HPDE6-E6E7 (cell line): ENCODE results near the gene SIK1.
"Not testable (repeated sequence)": the region's sequence is repeated elsewhere in the genome, so short reads cannot be mapped to it uniquely, and the experiment has no call there.

Experiments used
- DNase-seq: peaks from one replicate; pipeline ENCODE4 v3.0.0; 2011; ENCODE audit warnings: missing footprints; ENCODE audit errors: extremely low spot score

SIK1 gene

DNA sequence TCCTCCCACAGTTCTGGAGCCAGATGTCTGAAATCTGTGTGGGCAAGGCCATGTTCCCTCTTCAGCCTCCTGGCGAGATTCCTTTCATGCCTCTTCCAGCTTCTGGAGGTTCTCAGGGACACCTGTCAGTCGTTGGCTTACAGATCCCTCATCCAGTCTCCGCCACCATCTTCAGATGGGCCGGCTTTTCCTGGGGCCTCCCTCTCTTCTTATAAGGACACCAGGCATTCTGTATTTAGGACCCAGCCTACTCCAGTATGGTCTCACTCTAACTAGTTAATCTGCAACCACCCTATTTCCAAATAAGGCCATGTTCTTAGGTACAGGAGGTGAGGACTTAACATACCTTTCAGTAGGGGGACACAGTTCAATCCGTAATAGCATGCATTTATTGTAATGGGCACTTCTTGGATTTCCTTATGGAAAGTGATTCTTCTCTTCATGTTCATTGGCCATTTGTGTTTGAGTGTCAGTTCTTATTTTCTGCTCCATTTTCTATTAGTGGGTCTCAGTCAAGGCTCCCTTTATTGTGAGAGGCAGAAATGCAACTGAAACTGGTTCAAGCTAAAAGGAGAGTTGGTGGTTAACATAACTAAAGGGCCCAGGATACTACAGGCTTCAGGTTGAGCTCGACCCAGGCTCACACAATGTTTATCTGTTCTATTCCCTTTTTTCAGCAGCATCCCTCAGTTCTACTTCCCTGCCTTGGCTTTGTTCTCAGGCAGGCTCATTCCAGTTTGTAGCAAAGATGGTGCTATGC lies 12.6 kb upstream of the SIK1 start:
- not testable (repeated sequence) for DNase-seq

DNA sequence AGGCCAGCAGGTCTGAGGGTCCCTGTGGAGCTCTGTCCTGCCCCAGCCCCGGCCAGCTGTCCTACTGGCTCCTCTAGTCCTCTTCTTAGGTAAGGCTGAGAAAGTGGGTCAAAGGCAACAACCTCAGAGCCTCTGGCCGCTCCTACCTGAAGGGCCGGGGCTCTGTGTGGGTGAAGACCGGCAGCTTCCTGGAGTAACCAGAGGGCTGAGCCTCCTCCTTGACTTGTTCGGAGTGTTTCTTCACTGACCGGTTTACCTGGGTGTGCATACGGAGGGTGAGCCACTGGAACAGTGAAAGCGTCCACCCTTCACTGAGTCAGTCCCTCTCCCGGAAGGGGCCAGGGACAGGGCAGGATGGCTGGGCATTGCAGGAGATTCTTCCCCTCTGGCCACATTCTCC lies 9.3 kb upstream of the SIK1 start:
- DNase-seq = not testable (repeated sequence)

DNA sequence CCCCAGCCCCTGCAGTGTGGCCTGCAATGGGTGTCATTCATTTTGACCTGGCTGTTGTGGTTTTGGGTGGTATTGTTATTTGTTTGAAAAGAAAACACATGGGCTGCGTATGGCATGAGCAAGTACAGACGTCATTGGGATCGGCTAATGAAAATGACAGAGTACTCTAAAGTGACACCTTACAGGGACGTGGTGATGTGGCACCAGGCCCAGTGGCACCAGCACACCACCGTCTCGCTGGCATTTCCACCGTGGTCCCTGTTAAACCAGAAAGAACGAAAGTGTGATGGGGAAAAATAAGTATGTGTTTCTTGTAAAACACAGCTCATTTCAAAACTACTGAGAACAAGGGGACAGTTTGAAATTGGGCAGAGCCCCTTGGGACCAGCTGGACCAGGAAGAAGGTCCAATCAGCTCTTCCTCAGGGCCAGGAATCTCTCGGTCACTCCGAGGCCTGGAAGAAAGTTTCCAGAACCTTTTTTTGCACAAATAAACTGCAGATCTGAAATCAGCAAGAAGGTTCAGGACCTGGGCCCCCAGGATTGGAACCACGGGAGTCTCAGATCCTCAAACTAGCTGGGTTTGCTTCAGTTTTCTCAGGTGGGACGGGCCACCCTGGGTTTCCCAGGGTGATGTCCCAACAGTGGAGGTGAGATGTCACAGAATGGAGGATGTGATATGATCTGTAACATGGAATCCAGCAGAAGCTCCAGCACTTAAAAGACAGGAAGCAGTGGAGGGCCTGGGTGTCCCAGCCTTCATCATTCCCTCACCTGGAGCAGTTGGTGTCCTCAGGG lies 6.6 kb upstream of the SIK1 start:
- not testable (repeated sequence) for DNase-seq

DNA sequence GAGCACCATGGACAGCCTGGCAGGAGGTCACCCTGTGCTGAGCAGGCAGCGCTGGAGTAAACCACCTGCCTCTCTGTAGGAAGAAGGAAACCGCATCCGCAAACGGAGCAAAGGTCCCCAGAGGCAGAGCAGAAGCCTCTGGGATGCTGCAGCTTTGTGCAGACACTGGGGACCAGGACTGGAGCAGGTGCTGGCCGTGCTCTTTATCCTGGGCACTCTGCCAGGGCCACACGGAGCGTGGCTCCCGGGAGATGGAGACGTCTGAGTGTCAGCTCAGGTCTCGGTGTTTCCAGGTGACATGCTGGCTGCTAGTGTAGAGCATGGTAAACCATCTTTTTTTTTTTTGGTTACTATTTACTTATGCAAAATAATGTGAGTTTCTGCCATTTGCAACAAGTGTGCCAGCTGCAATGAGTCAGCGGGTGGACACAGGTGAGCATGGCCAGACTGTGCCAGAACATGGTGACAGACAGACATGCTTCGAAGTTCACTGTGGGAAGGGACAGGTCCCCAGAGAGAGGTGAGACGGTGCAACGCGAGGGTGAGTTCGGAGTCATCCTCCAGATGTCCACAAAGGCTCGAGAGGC lies 4.0 kb upstream of the SIK1 start:
- not testable (repeated sequence) for DNase-seq

DNA sequence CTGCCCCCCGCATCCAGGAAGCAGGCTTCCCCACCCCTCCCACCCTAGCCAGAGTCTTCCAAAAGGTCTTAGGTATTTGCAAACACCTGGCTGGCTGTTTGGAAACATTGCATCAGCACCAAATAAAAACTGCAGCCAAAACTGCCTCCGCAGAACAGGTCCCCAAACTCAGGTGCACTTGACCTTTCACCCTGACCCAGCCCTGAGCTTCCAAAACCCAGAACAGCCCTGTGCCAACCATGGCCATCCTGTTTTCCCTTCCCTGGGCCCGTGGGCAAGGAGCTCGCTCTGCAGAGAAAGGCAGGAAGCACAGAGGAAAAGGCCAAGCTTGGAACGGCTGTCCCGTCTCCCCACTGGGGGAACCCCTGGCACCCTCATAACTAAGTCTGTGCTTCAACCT lies 2.0 kb upstream of the SIK1 start:
- not testable (repeated sequence) for DNase-seq

DNA sequence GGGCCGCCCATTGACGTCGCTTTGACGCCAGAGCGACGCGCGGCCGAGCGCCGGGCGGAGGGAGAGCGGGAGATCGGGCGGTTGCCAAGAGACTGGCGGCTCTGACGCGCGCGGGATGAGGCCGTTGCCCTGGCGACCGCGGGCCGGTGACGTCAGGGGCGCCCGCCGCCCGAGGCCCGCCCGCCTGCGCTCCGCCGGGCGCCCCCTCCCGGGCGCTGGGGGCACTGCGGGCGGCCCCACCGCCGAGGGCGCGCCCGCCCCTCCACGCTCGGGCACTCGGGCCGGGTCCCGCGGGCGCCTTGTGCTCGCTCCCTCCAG lies 270 bp upstream of the SIK1 start:
- DNase-seq = not testable (repeated sequence)

DNA sequence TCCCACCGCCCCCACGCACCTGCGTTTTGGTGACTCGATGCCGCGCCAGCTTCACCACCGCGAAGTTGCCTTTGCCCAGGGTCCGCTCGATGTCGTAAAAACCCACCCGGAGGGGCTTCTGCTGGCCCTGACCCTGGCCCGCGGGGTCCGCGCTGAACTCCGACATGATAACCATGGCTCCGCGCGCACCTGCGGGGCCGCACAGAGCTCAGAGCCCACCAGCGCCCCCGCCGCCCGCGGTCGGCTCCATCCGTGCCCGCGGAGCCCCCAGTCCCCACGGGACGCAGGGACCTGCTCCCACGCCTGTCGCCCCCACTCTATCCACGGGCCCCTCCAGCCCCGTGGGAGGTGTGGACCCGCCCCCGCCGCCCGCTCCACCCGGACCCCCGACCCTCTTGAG lies 927 bp downstream of the SIK1 start:
- DNase-seq = not testable (repeated sequence)

DNA sequence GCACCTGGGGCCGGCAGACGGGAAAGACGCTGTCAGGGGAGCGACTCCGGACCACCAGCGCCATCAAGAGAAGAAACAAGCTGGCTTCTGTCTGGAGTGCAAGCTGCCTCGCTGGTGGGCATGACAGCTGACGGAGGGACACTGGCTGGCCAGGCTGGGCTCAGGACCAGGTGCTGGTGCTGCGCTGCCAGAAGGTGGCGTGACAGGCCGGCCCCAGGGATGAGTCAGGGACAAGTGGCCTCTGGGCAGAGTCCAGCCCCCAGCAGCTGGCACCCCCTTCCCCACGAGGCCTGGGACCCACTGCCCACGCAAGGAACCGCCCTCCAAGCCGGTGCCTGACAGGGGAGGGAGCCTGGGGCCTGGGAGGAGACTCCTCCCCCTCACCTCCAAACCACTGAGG lies 7.5 kb downstream of the SIK1 start:
- not testable (repeated sequence) for DNase-seq

DNA sequence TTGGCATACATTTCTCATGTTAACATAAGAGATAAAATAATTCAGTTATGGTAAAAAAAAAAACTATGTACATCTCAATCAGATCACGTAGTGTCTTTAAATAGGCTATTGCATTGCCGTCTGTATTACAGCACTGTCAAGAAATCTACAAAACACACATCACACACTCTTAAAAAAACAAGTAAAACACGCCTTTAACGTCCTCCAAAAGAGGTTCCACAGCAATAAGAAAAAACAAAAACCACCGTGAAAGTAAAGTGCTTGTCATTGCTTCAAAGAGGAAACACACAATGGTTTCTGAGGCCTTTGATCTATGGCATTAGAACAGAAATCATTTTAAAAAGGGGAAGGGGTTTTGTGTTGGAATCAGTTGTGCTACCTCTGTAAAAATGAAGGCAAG lies 12.4 kb downstream of the SIK1 start:
- not testable (repeated sequence) for DNase-seq

DNA sequence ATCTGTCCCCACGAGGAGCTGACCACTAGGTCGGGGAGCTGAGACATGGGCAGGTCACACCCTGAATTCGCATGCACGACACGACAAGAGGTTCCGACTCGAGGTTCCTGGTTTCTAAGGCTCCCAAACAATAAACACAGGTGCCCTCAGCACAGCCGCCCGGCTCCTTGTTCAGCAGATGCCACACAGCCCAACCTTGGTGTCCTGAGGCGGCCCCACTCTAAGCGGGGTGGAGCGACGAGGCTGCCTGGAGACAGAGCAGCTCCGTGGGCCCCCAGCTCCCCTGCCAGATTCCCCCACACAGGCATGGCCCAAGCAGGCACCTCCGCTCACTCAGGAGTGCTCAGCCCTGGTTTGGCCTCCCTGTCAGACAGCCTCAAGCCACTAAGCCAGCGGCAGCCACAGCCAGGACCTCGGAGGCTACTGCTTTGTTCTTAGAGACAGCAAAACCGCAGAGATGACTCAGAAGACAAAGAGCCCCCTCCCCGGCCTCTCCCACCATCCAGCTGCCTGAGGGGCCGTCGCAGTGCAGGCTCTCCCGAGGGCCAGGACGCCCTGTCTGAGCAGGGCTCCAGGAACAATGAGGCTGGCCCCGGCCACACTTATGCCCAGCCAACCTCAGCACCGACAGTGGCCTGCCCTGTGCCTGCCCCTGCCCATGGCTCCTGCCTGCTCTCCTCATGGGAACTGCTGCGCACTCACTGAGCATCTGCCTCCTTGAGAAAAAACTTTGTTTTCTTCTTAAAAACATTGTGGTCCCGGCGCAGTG lies 14.7 kb downstream of the SIK1 start:
- DNase-seq = not testable (repeated sequence)

DNA sequence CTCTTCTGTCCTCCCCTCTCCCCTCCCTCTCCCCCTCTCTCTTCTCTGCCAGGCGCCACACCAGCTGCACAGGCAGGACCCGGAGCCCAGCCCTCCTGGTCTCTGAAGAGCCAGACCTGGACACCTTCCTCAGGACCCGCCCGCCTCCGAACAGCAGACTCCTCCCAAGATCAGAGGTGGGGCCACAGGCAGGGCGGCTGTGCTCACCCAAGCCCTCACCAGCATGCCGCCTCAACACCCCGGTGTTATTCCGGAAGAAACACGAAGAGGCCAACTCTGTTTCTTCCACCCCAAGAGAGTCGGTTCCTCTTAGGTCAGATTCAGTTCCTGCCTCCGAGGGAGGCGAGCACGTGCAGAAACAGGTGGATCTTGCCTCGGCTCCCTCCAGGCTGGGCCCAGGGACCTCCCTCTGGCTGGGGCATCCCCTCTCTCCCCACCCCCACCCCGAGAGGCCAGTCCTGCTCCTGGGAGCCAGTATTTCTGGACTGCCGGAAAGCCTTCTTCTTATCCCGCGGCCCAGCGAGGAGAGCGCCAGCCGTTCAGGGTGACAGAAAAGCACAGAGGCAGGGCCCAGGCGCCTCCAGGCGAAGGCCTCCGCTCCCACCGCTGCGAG lies 16.4 kb downstream of the SIK1 start:
- DNase-seq = not testable (repeated sequence)

DNA sequence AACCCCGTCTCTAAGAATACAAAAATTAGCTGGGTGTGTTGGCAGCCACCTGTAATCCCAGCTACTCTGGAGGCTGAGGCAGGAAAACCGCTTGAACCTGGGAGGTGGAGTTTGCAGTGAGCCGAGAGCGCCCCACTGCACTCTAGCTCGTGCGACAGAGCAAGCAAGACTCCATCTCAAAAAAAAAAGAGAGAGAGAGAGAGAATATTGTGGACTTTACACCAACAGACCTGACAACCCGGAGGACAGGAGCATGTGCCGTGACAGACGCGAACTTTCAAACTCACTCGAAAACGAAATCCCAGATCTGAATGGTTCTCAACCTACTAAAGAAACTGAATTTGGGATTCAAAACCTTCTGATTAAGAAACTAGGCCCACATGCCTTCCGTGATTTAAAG lies 19.8 kb downstream of the SIK1 start:
- DNase-seq = not testable (repeated sequence)

DNA sequence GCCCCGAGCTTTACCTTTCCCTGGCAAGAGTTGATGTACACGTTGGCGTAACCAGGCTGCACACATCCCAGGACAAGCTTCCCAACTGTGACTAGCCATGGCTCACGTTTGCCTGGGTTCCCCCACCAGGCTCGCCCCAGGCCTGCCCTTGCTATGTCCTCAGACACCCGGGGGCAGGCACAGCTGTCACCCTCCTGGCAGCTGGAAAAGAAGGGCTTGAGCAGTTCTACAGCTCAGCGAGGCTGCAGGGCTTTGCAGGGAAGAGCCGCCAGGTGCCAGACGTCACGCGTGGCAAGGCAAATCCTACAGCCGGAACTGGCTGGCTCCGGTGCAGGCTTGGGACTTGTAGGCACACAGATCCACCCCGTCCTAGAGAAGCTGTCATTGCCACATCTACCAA lies 22.5 kb downstream of the SIK1 start:
- not testable (repeated sequence) for DNase-seq

DNA sequence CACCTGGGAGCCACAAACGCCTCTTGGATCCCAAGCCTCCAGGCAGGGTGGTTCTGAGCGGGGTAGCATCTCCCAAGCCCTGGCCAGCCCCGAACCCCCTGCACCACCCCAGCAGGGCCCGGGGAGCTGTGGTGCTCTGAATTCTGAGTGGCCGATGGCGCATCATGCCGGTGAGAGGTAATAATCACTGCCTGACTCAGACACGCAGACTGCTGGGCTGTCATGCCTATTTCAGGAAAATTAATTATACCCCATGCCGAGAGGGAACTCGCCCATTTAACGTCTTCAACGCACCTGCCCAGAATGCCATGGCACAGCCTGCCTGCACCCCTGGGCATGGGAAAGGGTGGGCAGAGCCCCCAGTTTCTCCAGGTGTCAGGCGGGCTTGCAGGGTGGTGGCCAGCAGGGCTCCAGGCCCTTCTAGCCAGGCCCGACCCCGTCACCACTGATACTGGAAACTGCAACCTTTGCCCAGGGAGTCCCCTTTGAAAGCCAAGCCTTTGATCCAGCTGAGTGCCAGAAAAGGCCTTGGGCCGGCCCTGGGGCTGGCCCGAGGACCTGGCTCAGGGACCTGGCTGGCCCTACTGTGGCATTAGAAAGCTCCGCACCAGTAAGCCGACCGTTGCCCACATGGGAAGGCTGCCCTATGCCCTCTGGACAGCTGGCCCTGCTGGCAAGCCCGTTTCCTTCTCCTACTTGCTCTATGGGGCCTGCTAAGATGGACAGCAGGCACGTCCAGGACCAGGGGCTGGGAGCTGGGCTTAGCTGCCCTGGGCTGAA lies 23.1 kb downstream of the SIK1 start:
- not testable (repeated sequence) for DNase-seq

DNA sequence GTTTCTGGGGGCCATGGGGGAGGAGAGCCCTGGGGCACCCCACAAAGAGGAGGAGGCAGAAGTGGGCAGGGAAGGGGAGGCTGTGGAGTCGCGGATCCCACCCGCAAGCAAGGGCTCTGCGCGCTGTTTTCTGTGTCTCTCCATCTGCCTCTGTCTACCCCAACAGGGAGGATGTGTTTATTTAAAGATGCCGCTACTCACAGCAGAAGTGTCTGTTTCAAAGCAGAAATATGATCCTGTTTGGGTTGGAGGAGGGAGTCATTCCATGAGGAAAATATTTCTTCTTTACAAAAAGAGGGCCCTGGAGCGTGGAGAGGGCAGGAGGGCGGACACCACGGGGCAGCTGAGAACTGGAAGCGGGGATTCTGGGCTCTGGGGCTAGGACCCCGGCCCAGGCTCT lies 25.8 kb downstream of the SIK1 start:
- DNase-seq = not testable (repeated sequence)

DNA sequence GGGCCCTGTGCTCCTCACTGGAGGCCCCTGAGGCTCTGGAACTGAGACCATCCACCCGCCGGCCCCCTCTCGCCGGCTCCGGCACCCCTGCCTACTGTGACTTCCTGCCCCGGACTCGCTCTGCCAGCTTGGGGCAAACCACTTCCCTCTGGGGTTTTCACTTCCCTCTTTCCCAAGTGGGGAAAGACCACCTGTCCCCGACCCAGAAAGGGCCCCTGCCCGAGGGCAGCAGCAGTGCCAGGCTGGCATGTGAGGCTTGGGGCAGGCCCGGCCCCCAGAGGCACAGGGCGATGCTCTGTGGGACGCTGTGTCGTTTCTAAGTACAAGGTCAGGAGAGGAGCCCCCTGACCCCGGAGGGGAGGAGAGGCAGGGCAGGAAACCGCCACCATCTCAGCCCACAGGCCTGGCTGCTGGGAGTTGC lies 27.3 kb downstream of the SIK1 start:
- not testable (repeated sequence) for DNase-seq

DNA sequence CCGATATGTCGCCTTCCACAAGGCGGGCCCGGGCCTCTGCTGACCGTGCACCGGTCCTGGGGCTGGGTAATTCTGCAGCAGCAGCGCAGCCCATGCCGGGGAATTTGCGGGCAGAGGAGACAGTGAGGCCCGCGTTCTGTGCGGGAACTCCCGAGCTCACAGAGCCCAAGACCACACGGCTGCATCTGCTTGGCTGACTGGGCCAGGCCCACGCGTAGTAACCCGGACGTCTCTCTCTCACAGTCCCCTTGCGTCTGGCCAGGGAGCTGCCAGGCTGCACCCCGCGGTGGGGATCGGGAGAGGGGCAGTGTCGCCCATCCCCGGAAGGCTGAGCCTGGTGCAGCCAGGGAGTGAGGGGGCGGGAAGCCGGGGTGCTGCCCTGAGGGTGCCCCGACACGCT lies 27.8 kb downstream of the SIK1 start:
- DNase-seq = not testable (repeated sequence)

DNA sequence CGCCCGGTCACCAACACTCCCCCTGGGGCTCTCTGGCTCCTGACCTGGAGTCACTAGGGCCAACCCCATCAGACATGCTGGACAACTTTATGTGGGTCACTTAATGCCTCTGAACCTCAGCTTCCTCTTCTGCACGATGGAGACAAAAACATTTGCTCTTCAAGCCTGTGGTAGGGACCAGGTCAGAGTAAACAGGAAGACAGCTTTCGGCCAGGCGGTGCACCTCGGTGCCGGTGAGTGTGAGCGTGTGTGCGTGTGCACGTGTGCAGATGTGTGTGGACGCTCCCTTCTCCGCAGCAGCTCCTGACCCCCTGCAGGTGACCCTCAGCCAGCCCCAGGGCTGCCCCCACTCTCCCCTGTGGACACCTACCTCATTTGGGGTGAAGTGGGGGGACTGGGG lies 28.4 kb downstream of the SIK1 start:
- not testable (repeated sequence) for DNase-seq

DNA sequence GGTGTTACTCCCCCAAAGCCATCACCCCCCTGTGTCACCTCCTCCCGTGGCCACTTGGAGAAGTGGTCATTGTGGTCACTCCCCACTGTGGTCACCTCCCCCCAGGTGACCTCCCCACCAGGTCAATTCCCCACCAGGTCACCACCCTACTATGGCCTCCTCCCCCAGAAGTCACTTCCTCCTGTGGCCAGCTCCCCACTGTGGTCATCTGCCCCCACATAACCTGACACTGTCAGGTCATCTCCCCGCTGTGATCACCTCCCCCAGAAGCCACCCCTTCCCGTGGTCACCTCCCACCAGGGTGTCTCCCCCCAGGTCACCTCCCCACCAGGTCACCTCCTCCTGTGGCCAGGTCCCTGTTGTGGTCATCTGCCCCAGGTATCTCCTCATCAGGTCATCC lies 28.9 kb downstream of the SIK1 start:
- not testable (repeated sequence) for DNase-seq

DNA sequence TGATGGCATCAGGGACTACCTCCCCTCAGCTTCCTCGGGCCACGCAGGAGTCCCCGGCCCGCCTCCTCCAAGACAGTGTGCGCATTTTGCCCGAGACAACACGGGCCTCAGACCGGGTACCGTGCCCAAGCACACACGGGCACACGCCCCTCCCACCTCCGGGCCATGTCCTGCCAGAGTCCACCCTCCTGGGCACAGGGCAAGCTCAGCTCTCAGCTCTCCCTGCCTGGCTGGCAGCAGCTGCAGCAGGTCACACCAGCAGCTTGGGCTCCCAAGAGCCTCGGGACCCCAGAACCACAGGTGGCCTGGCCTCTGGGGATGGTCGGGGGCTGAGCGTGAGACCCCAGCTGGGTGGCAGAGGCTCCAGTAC lies 29.5 kb downstream of the SIK1 start:
- DNase-seq = not testable (repeated sequence)
